GM12891 (cell line): Measurements from ENCODE around the gene NME1.
A peak's percentile ranks its signal among the peaks of the same experiment; 100 is the strongest.

Source experiments
- DNase-seq: peaks from one replicate; pipeline ENCODE4 v3.0.0; 2011; ENCODE audit warnings: low spot score; ENCODE audit not compliant: insufficient read length
- FAIRE-seq: peaks from 2 replicates; lab custom pipeline; 2011; peaks lifted over from hg19 to GRCh38; lab: Jason Lieb, UNC
- PAX5 ChIP-seq: IDR thresholded peaks from 2 replicates; pipeline ENCODE4 v1.6.1; 2011; ENCODE audit warnings: low read length, moderate library complexity, mild to moderate bottlenecking; ENCODE audit not compliant: insufficient read depth, severe bottlenecking
- POLR2A ChIP-seq: IDR thresholded peaks from 2 replicates; pipeline ENCODE4 v1.6.1; 2011; ENCODE audit warnings: low read depth, low read length, control low read depth
- POLR2AphosphoS5 ChIP-seq: IDR thresholded peaks from 2 replicates; pipeline ENCODE4 v1.6.1; 2011; ENCODE audit warnings: low read depth, low read length, control low read depth
- POU2F2 ChIP-seq: IDR thresholded peaks from 2 replicates; pipeline ENCODE4 v1.6.1; 2011; ENCODE audit warnings: low read depth, mild to moderate bottlenecking, control low read depth, low read length, moderate library complexity
- SPI1 ChIP-seq: IDR thresholded peaks from 2 replicates; pipeline ENCODE4 v1.6.1; 2011; ENCODE audit warnings: low read depth, low read length, control low read depth
- TAF1 ChIP-seq: IDR thresholded peaks from 2 replicates; pipeline ENCODE4 v1.6.1; 2011; ENCODE audit warnings: low read depth, low read length, control low read depth

The NME1 gene

DNA sequence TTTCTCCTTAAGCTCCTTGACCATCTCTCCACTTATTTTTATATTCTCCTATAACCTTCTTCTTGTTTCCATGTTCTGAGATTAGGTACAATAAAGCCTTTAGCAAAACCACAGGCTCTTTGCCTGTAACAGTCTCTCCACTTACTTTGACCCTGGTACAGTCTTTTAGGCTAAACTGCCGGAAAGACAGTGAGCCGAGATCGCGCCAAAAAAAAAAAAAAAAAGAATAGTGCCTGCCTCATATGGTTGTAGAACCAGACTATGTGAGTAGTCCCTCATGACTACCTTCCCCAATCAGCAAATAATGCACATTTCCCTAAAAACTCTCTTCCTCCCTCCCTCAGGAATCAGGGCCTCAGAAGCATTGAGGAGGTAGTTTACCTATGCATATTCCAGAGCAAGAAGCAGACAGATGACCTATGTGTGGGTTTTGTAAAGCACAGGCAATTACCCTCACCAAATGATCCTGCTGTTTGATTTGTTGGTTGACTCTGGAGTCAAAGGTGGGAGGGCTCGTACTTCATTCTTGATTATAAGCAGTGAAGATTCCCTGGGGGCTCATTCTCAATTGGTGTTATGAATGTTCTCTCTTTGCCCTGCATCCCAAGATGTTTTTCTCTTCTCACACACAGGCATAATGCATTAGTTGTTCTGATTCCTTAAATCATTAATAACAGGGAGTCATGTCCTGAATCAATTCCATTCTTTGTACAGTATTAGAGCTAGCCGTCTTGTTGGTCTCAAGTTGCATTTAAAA is 8.9 kb upstream of the NME1 start:
- TF ChIP-seq PAX5 (no peak), POLR2A (no peak), POLR2AphosphoS5 (no peak), POU2F2 (no peak), SPI1 (no peak), TAF1 (no peak)
- FAIRE-seq = no peak
- no peak for DNase-seq

DNA sequence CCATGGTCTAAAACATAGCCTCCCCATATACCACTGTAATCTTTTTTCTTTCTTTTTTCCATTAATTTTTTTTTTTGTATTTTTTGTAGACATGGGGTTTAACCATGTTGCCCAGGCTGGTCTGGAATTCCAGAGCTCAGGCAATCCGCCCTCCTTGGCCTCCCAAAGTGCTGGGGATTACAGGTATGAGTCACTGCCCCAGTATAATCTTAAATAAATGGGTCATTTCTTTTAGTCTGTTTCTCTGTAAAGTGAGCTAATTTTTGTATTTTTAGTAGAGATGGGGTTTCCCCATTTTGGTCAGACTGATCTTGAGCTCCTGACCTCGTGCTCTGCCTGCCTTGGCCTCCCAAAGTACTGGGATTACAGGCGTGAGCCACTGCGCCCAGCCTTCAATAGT is 5.7 kb upstream of the NME1 start:
- TF ChIP-seq POLR2A = no peak
- DNase-seq (no peak), FAIRE-seq (no peak)

DNA sequence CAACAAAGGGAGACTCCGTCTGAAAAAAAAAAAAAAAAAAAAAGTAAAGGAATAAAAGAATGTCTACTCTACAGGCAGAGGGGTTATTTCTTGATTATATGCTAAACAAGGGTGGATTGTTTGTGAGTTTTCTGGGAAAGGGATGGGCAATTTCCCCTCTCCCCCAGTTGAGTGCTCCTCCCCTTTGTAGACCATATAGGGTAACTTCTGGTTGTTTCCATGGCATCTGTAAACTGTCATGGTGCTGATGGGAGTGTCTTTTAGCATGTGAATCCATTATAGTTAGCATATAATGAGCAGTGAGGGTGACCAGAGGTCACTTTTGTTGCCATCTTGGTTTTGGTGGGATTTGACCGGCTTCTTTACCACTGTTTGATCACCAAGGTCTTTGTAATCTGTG is 4.2 kb upstream of the NME1 start:
- TF ChIP-seq TAF1 (no peak), POU2F2 (no peak), SPI1 (no peak), POLR2A (no peak), PAX5 (no peak), POLR2AphosphoS5 (no peak)
- no peak for DNase-seq
- FAIRE-seq = no peak

DNA sequence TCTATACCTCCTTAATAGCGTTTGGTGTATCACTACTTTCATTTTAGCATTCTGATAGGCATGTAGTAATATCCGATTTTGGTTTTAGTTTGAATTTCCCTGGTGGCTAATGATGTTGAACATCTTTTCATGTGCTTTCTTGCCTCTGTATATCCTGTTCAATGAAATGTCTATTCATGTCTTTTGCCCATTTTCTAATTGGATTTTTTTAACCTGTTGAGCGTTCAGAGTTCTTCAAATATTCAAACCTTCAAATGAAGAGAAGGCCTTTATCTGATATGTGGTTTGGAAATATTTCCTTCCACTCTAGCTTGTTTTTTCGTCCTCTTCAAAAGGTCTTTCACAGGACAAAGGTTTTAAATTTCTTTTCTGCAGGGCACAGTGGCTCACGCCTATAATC is 2.4 kb upstream of the NME1 start:
- no peak for DNase-seq
- no peak for TF ChIP-seq TAF1
- TF ChIP-seq SPI1 = no peak
- FAIRE-seq = no peak

DNA sequence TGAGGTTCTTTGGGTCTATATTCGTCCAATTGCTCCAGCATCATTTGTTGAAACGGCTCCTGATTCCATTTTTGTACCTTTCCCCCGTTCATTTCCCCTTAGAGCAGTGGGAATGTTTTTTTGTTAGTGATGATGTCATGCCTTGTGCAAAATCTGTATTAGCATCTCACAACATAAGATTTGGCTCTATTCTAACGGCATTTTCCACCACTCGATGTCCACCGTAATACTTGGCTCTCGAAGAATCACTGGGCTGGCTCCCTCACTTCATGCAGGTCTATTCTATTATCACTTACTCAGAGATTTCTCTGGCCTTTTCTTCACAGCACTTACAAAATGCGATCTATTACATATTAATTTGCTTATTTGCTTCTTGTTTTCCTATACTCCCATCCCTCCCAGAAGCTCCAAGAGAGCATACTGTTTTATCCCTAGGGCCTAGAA is 571 bp upstream of the NME1 start:
- TF ChIP-seq POLR2A = no peak
- TF ChIP-seq SPI1 = no peak
- DNase-seq (no peak), FAIRE-seq (no peak)

DNA sequence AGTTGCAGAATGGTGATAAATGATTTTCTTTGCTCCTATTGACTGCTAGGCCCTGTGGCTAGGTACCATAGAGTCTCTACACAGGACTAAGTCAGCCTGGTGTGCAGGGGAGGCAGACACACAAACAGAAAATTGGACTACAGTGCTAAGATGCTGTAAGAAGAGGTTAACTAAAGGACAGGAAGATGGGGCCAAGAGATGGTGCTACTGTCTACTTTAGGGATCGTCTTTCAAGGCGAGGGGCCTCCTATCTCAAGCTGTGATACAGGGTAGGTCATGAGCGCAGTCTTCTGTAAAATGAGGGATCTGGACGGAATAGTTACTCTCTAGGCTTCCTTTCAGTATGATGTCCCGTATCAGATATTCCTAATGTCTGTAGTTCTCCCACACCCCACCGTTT is 817 bp downstream of the NME1 start:
- no peak for FAIRE-seq
- DNase-seq = no peak
- TF ChIP-seq POLR2AphosphoS5 (no peak), POU2F2 (no peak), PAX5 (no peak), TAF1 (no peak), POLR2A (peak; percentile 6; the same call in 1 of the 2 replicates), SPI1 (no peak)

DNA sequence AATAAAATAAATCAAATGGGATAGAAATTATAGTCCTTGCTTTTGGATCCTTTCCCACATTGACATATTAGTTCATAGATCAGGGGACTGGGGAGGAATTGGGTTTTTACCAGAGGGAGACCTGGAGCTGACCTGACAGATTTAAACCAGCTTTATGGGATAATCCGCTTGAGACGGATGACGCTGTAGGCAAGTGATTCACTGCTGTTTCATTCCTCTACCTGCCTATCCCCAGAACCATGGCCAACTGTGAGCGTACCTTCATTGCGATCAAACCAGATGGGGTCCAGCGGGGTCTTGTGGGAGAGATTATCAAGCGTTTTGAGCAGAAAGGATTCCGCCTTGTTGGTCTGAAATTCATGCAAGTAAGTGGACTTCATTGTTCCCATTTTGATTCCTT is 2.1 kb downstream of the NME1 start:
- TF ChIP-seq POLR2A = no peak
- TF ChIP-seq PAX5 = no peak
- TF ChIP-seq SPI1 = no peak
- TF ChIP-seq POLR2AphosphoS5 = no peak
- TF ChIP-seq TAF1 = no peak
- TF ChIP-seq POU2F2 = no peak
- FAIRE-seq (no peak), DNase-seq (no peak)

DNA sequence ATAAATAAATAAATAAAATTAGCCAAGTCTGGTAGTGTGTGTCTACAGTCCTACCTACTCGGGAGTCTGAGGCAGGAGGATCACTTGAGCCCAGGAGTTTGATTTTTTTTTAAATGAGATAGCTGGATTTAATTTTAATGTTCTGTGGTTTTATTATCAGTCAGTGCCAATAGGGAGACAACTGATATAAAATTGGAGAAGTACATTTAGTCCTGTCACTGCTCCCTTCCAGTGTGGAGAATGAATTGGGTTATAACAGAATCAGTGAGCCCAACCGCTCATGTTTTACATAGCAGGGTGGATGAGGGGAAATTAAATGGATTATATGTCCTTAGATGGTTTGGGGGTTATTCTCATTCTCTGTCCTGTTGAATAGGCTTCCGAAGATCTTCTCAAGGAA is 6.2 kb downstream of the NME1 start:
- TF ChIP-seq POU2F2 (no peak), SPI1 (no peak), PAX5 (no peak), POLR2A (no peak), POLR2AphosphoS5 (no peak), TAF1 (no peak)
- FAIRE-seq (no peak), DNase-seq (no peak)

DNA sequence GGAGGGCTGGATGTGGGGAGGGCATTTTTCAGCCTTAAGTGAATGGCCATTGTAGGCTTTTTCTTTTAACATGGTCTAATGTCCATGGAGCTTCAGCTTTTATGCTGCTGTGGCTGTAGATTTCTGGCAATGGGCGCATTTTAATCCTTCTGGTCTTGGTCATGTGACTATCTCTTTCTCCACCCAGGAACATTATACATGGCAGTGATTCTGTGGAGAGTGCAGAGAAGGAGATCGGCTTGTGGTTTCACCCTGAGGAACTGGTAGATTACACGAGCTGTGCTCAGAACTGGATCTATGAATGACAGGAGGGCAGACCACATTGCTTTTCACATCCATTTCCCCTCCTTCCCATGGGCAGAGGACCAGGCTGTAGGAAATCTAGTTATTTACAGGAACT is 8.2 kb downstream of the NME1 start:
- TF ChIP-seq POU2F2 = no peak
- no peak for TF ChIP-seq TAF1
- no peak for TF ChIP-seq SPI1
- TF ChIP-seq PAX5 = no peak
- no peak for TF ChIP-seq POLR2AphosphoS5
- TF ChIP-seq POLR2A = no peak
- no peak for DNase-seq
- no peak for FAIRE-seq

DNA sequence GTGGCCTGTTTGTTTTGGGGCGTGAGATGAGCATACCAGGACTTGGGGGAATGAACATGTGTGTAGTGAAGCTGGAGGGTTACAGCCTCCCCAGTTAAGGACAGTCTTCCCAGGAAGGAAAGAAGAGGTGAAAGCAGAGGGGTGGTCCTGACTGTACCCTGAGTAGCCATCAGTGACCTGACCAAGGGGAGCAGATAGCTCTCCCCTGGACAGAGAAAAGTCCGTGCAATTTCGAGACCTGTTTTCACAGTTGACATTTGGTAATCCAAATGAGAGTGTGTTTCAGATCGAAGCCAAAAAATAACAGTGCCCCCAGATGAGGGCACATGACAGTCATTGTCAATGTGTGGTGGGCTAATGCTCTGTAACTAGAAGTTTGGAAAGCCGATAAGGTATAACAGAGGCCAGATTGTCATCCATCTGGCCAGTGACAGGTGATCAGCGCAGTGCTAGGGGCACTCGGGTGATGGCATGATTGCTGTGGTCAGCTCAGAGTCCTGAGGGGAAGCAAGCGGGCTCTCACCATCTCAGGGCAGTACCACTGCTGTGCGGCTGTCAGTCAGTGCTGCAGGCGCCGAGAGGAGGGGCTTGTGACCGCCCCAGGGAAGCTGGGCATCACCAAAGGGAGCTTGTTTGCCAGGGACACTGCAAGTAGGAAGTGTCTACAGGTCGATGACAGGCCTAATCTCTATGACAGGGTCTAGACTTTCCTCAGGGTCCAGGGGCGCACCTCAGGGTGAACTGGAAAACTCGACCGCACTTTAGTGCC is 11.7 kb downstream of the NME1 start:
- DNase-seq (no peak), FAIRE-seq (no peak)
- TF ChIP-seq POLR2AphosphoS5 (no peak), POLR2A (no peak), PAX5 (no peak), TAF1 (no peak), POU2F2 (no peak), SPI1 (no peak)
